ENCODE results near the gene GPANK1. TPM values are rescaled to one million over a fixed set of nuclear protein-coding genes. Genes with fewer than 3 reads are reported as not detected.

Gene GPANK1
- total and polyA plus RNA-seq, 2 of the 13 experiments (the other 11 are each of a cell fraction or from before 2014, with no cell fraction given) = 15.4 to 22.8 TPM

DNA sequence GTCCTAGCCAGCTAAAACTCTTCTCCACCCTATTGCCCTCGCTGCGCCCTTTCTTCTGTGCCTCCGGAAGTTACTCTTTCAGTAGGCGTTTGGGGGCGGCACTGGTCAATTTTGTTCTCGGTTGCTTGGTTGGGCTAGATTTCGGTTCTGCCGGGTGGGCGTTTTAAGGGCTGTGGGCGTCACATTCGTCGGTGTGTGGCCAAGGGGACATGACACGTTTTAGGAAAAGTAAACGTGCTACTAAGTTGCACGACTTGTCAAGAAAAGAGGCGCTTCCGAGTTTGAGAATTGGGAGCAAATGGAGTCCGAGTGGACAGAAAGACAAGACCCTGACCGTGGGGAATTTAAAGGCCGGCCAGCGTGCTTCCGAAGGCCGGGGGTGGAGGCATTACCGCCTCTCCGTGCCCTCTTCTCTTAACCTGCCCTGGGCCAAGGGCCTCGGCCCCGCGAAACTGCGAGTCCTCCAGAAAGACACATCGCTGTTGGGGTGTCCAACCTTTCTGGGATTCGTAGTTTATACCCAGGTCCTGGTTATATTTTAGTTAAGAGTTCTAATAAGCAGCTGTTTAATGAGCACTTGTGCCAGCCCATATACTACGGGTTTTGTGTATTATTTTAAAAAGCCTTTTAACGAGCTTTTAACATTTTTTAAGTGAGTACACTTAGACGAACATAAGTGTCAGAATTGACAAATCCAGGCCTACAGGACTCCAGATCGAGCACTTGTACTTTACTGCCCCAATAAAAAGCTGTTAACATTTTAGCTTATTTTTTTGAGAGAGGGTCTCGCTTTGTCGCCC, 11.7 kb downstream of the GPANK1 start (continued):
- TF ChIP-seq ZBTB40 (IDR thresholded peaks at IDR 0.05) = no peak
- TF ChIP-seq ZBTB40 (CRISPR knock-in tag; IDR thresholded peaks at IDR 0.05) = no peak
- TF ChIP-seq KAT7 (CRISPR knock-in tag; IDR thresholded peaks at IDR 0.05; ENCODE audit: borderline replicate concordance) = no peak
- no peak for TF ChIP-seq ZBTB44 (CRISPR knock-in tag; IDR thresholded peaks at IDR 0.05)
- TF ChIP-seq NR2F2 (IDR thresholded peaks at IDR 0.05; ENCODE audit: borderline replicate concordance, low read depth) = no peak
- TF ChIP-seq, protein P1, sequence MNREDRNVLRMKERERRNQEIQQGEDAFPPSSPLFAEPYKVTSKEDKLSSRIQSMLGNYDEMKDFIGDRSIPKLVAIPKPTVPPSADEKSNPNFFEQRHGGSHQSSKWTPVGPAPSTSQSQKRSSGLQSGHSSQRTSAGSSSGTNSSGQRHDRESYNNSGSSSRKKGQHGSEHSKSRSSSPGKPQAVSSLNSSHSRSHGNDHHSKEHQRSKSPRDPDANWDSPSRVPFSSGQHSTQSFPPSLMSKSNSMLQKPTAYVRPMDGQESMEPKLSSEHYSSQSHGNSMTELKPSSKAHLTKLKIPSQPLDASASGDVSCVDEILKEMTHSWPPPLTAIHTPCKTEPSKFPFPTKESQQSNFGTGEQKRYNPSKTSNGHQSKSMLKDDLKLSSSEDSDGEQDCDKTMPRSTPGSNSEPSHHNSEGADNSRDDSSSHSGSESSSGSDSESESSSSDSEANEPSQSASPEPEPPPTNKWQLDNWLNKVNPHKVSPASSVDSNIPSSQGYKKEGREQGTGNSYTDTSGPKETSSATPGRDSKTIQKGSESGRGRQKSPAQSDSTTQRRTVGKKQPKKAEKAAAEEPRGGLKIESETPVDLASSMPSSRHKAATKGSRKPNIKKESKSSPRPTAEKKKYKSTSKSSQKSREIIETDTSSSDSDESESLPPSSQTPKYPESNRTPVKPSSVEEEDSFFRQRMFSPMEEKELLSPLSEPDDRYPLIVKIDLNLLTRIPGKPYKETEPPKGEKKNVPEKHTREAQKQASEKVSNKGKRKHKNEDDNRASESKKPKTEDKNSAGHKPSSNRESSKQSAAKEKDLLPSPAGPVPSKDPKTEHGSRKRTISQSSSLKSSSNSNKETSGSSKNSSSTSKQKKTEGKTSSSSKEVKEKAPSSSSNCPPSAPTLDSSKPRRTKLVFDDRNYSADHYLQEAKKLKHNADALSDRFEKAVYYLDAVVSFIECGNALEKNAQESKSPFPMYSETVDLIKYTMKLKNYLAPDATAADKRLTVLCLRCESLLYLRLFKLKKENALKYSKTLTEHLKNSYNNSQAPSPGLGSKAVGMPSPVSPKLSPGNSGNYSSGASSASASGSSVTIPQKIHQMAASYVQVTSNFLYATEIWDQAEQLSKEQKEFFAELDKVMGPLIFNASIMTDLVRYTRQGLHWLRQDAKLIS (CRISPR knock-in tag; IDR thresholded peaks at IDR 0.05) = peak; percentile 80
- no peak for TF ChIP-seq PBX2 (CRISPR knock-in tag; IDR thresholded peaks at IDR 0.05)
- TF ChIP-seq ZNF335 (CRISPR knock-in tag; IDR thresholded peaks at IDR 0.05) = peak; percentile 98
- TF ChIP-seq NFATC3 (CRISPR knock-in tag; IDR thresholded peaks at IDR 0.05) = peak; percentile 85; the same call in 1 of the 2 replicates
- TF ChIP-seq U2AF1 (optimal IDR thresholded peaks at IDR 0.05; ENCODE audit: low read depth, low read length) = no peak

All from HepG2 (cell line).